ENCODE results near the gene SLC24A5. TPM values are rescaled to one million over a fixed set of nuclear protein-coding genes. Genes with fewer than 3 reads are reported as not detected.

The SLC24A5 gene
- total and polyA plus RNA-seq, 9 of the 15 experiments (the other 6 are each of a cell fraction or from before 2014, with no cell fraction given), result not detected

- no peak for FAIRE-seq
- no peak for DNase-seq (ENCODE audit: extremely low read depth in 1 of 4, low spot score in 3 of 4)
- Histone ChIP-seq H3K36me3 (ENCODE audit: control insufficient read depth, insufficient read depth, low read length) (no peaks in the 10 kb centered on the region), H4K20me1 (replicated peaks; ENCODE audit: control insufficient read depth, insufficient read depth, low read length) (no peaks in the 10 kb centered on the region), H3K27ac (ENCODE audit: extremely low read depth, low read depth, low read length) (no peak overlapping the region), H3K4me2 (ENCODE audit: insufficient read depth, low read length) (no peak overlapping the region), H3K9me1 (ENCODE audit: control insufficient read depth, insufficient read depth, low read length) (no peaks in the 10 kb centered on the region), H2AFZ (ENCODE audit: low read depth, low read length) (no peak overlapping the region), H3K27me3 (ENCODE audit: control insufficient read depth in 2 of 2, insufficient read depth in 2 of 2, low read length in 2 of 2) (no peaks in the 10 kb centered on the region), H3K9me3 (replicated peaks; ENCODE audit: control insufficient read depth, insufficient read depth, low read depth, low read length) (no peaks in the 10 kb centered on the region), H3K4me1 (replicated peaks in 1 of 2; ENCODE audit: control insufficient read depth in 2 of 2, insufficient read depth in 2 of 2, low read length in 2 of 2) (no peaks in the 10 kb centered on the region), H3K79me2 (ENCODE audit: control insufficient read depth, insufficient read depth, low read length) (no peaks in the 10 kb centered on the region), H3K9ac (ENCODE audit: insufficient read depth in 1 of 2, low read depth in 2 of 2, low read length in 2 of 2) (no peak overlapping the region), H3K4me3 (no peak overlapping the region)
- intact Hi-C loops (cut with micrococcal nuclease), result no loop called here
- ATAC-seq, result no peak
- in situ Hi-C loops (cut with MboI), result no loop called here
- ChIA-PET CTCF (ENCODE audit: low intra/inter-chr PET ratio) (no interaction called here), POLR2A (no interaction called here)
- under 1% methylated on average over 6 of the region's 6 CpGs for WGBS (ENCODE audit: insufficient coverage, low coverage, missing lambda C conversion rate)
- TF ChIP-seq ETV5 (CRISPR knock-in tag; IDR thresholded peaks at IDR 0.05; ENCODE audit: low read depth), result no peak
- no peak for TF ChIP-seq POLR3A (IDR thresholded peaks at IDR 0.05; ENCODE audit: borderline replicate concordance, extremely low read depth, insufficient read depth, insufficient read length)
- no peak for TF ChIP-seq CLOCK (CRISPR knock-in tag; IDR thresholded peaks at IDR 0.05; ENCODE audit: borderline replicate concordance)
- TF ChIP-seq ZBTB1 (CRISPR knock-in tag; IDR thresholded peaks at IDR 0.05; ENCODE audit: borderline replicate concordance, low read depth), result no peak
- no peak for TF ChIP-seq TFAP4 (CRISPR knock-in tag; IDR thresholded peaks at IDR 0.05; ENCODE audit: borderline replicate concordance)
- no peak for TF ChIP-seq COPS2 (conservative IDR thresholded peaks at IDR 0.05)
- no peak for TF ChIP-seq ERF (CRISPR knock-in tag; IDR thresholded peaks at IDR 0.05)
- no TSS peak for BruUV-seq (replicated peaks)
These were observed 18.6 kb upstream of the SLC24A5 start for GRCh38 chr15:48102167-48102566.

All from K562 (cell line).